ENCODE data around the gene LOXL1. TPM values are rescaled to one million over a fixed set of nuclear protein-coding genes. Genes with fewer than 3 reads are reported as not detected.
A peak's percentile ranks its signal among the peaks of the same experiment; 100 is the strongest.

The LOXL1 gene
- polyA plus RNA-seq, 1 donor (not counting 4 experiments of a cell fraction or from before 2014, with no cell fraction given), result 8.8 TPM

DNA sequence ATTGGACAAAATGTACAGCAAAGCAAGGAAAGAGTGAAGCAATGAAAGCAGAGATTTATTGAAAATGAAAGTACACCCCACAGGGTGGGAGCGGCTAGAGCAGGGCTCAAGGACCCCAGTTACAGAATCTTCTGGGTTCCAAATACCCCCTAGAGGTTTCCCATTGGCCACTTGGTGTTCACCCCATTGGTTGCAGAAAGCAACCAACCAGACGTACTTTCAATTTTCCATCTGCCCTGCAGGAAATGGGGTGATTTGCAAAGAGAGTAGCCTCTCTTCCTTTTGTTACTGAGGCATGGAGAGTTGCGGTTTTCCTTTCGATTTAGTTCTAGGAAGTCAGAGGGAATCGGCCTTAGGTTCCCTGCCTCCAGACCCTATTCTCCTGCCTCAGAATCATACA, 70.7 kb downstream of the LOXL1 start:
- DNase-seq (ENCODE audit: low read depth, low spot score) (no peak), FAIRE-seq (peak; percentile 32)
- Histone ChIP-seq H3K9ac (ENCODE audit: control insufficient read depth, extremely low read depth, insufficient read depth, low read length) (peak overlapping the region; percentile 94), H3K4me2 (ENCODE audit: control insufficient read depth, extremely low read depth, insufficient read depth, low read depth, low read length) (peak overlapping the region; percentile 93), H3K4me3 (ENCODE audit: control insufficient read depth in 2 of 3, extremely low read depth in 1 of 3, insufficient read depth in 2 of 3, low read depth in 1 of 3, low read length in 3 of 3) (peak overlapping the region; percentile 87 to 89 (median 89)), H3K9me3 (ENCODE audit: control insufficient read depth, low read depth, low read length) (no peaks in the 10 kb centered on the region), H3K27me3 (ENCODE audit: control insufficient read depth, extremely low read depth, insufficient read depth, low read length) (no peaks in the 10 kb centered on the region), H3K27ac (ENCODE audit: control insufficient read depth, insufficient read depth, low read length) (peak overlapping the region; percentile 86), H3K9me1 (ENCODE audit: control insufficient read depth, extremely low read depth, insufficient read depth, low read length) (no peaks in the 10 kb centered on the region), H3K36me3 (ENCODE audit: control insufficient read depth in 2 of 2, extremely low read depth in 1 of 2, insufficient read depth in 2 of 2, low read length in 2 of 2) (peaks cover 9 to 10% of the 10 kb centered on the region in 2 experiments), H3K4me1 (ENCODE audit: control insufficient read depth, extremely low read depth, insufficient read depth, low read length) (peaks cover 29% of the 10 kb centered on the region), H4K20me1 (ENCODE audit: control insufficient read depth, extremely low read depth, insufficient read depth, low read length) (peaks cover 11% of the 10 kb centered on the region), H2AFZ (ENCODE audit: control insufficient read depth, low read length) (no peak overlapping the region), H3K79me2 (ENCODE audit: control insufficient read depth, insufficient read depth, low read length) (peaks cover 73% of the 10 kb centered on the region)
- no peak for TF ChIP-seq EZH2 (IDR thresholded peaks at IDR 0.05; ENCODE audit: low read length)
- TF ChIP-seq, protein P1, sequence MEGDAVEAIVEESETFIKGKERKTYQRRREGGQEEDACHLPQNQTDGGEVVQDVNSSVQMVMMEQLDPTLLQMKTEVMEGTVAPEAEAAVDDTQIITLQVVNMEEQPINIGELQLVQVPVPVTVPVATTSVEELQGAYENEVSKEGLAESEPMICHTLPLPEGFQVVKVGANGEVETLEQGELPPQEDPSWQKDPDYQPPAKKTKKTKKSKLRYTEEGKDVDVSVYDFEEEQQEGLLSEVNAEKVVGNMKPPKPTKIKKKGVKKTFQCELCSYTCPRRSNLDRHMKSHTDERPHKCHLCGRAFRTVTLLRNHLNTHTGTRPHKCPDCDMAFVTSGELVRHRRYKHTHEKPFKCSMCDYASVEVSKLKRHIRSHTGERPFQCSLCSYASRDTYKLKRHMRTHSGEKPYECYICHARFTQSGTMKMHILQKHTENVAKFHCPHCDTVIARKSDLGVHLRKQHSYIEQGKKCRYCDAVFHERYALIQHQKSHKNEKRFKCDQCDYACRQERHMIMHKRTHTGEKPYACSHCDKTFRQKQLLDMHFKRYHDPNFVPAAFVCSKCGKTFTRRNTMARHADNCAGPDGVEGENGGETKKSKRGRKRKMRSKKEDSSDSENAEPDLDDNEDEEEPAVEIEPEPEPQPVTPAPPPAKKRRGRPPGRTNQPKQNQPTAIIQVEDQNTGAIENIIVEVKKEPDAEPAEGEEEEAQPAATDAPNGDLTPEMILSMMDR (optimal IDR thresholded peaks at IDR 0.05 in 1 of 3, IDR thresholded peaks at IDR 0.05 in 1 of 3, conservative IDR thresholded peaks at IDR 0.05 in 1 of 3; ENCODE audit: extremely low read depth in 1 of 3, insufficient read depth in 2 of 3, low read length in 3 of 3), result no peak
- dilution Hi-C loops (cut with MboI; ENCODE audit: extremely low pct_ligation_motif_present, low sequenced_read_pairs), result no loop called here

DNA sequence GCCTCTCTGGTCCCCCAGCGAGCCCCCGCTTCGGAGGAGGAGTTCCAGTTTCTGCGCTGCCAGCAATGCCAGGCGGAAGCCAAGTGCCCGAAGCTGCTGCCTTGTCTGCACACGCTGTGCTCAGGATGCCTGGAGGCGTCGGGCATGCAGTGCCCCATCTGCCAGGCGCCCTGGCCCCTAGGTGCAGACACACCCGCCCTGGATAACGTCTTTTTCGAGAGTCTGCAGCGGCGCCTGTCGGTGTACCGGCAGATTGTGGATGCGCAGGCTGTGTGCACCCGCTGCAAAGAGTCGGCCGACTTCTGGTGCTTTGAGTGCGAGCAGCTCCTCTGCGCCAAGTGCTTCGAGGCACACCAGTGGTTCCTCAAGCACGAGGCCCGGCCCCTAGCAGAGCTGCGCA, 71.7 kb downstream of the LOXL1 start:
- H4K20me1 ChIP-seq (ENCODE audit: control insufficient read depth, extremely low read depth, insufficient read depth, low read length), result peaks cover 16% of the 10 kb centered on the region
- H3K4me2 ChIP-seq (ENCODE audit: control insufficient read depth, extremely low read depth, insufficient read depth, low read depth, low read length), result peak overlapping the region; percentile 93
- FAIRE-seq, result peak; percentile 74
- H3K79me2 ChIP-seq (ENCODE audit: control insufficient read depth, insufficient read depth, low read length), result peaks cover 83% of the 10 kb centered on the region
- H3K4me3 ChIP-seq (ENCODE audit: control insufficient read depth in 2 of 3, extremely low read depth in 1 of 3, insufficient read depth in 2 of 3, low read depth in 1 of 3, low read length in 3 of 3), result peak overlapping the region; percentile 87 to 89 (median 89)
- no peak for TF ChIP-seq EZH2 (IDR thresholded peaks at IDR 0.05; ENCODE audit: low read length)
- TF ChIP-seq, protein P1 (optimal IDR thresholded peaks at IDR 0.05 in 1 of 3, IDR thresholded peaks at IDR 0.05 in 1 of 3, conservative IDR thresholded peaks at IDR 0.05 in 1 of 3; ENCODE audit: extremely low read depth in 1 of 3, insufficient read depth in 2 of 3, low read length in 3 of 3), result peak; percentile 84 to 93 (median 86)
- peak overlapping the region; percentile 94 for H3K9ac ChIP-seq (ENCODE audit: control insufficient read depth, extremely low read depth, insufficient read depth, low read length)
- peak overlapping the region; percentile 86 for H3K27ac ChIP-seq (ENCODE audit: control insufficient read depth, insufficient read depth, low read length)
- H3K27me3 ChIP-seq (ENCODE audit: control insufficient read depth, extremely low read depth, insufficient read depth, low read length), result no peaks in the 10 kb centered on the region
- H2AFZ ChIP-seq (ENCODE audit: control insufficient read depth, low read length), result no peak overlapping the region
- peaks cover 25% of the 10 kb centered on the region for H3K4me1 ChIP-seq (ENCODE audit: control insufficient read depth, extremely low read depth, insufficient read depth, low read length)
- no peaks in the 10 kb centered on the region for H3K9me3 ChIP-seq (ENCODE audit: control insufficient read depth, low read depth, low read length)
- peak; percentile 61 for DNase-seq (ENCODE audit: low read depth, low spot score)
- peaks cover 9 to 10% of the 10 kb centered on the region in 2 experiments for H3K36me3 ChIP-seq (ENCODE audit: control insufficient read depth in 2 of 2, extremely low read depth in 1 of 2, insufficient read depth in 2 of 2, low read length in 2 of 2)
- dilution Hi-C loops (cut with MboI; ENCODE audit: extremely low pct_ligation_motif_present, low sequenced_read_pairs), result no loop called here
- no peaks in the 10 kb centered on the region for H3K9me1 ChIP-seq (ENCODE audit: control insufficient read depth, extremely low read depth, insufficient read depth, low read length)

Other genes starting within 250 kb of the LOXL1 start
- gene CD276, start 242.1 kb upstream of the LOXL1 start, polyA plus RNA-seq, result 48.9 to 135 TPM (median 62.9 TPM) in 3 replicates
- gene INSYN1, start 173.1 kb upstream of the LOXL1 start, polyA plus RNA-seq, result 0.26 to 1.5 TPM (median 0.47 TPM) in 3 replicates
- not detected in 3 replicates for gene TBC1D21, start 52.9 kb upstream of the LOXL1 start, polyA plus RNA-seq
- gene STOML1, start 65.8 kb downstream of the LOXL1 start, polyA plus RNA-seq, result 7.0 to 12.9 TPM (median 9.4 TPM) in 3 replicates
- gene PML, start 68.3 kb downstream of the LOXL1 start, polyA plus RNA-seq, result 20.5 to 44.3 TPM (median 24.9 TPM) in 3 replicates
- not detected in 3 replicates for gene GOLGA6A, start 156.1 kb downstream of the LOXL1 start, polyA plus RNA-seq
- gene ISLR2, start 204.1 kb downstream of the LOXL1 start, polyA plus RNA-seq, result not detected in 3 replicates
- not detected in 3 replicates for gene ISLR, start 247.2 kb downstream of the LOXL1 start, polyA plus RNA-seq

All from keratinocyte (primary cell).